Esophagus (tissue), 2 donors: Measurements from ENCODE around the gene RPS29. TPM values are rescaled to one million over a fixed set of nuclear protein-coding genes. Genes with fewer than 3 reads are reported as not detected.
A peak's percentile ranks its signal among the peaks of the same experiment; 100 is the strongest.
"Not testable (repeated sequence)": the region's sequence is repeated elsewhere in the genome, so short reads cannot be mapped to it uniquely, and the experiment has no call there.

Experiments used
- H3K27ac ChIP-seq, 2 donors: one replicate each; pipeline ENCODE4 v1.5.1; 2013; ENCODE audit warnings: low read depth in 2 of 2, mild to moderate bottlenecking in 2 of 2, inconsistent platforms in 1 of 2, low read length in 1 of 2, moderate library complexity in 1 of 2
- H3K27me3 ChIP-seq, 2 donors: one replicate each; pipeline ENCODE4 v1.6.1; 2013; ENCODE audit warnings: low read length in 2 of 2, control low read depth in 1 of 2, mild to moderate bottlenecking in 1 of 2; ENCODE audit not compliant: insufficient read depth in 2 of 2, control insufficient read depth in 1 of 2
- H3K36me3 ChIP-seq, 2 donors: one replicate each; pipeline ENCODE4 v1.6.1; 2013; ENCODE audit warnings: low read length in 1 of 2; ENCODE audit not compliant: control insufficient read depth in 2 of 2, insufficient read depth in 2 of 2
- H3K4me1 ChIP-seq, 2 donors: one replicate each; pipeline ENCODE4 v1.6.1; 2013; ENCODE audit warnings: low read length in 1 of 2; ENCODE audit not compliant: control insufficient read depth in 2 of 2, insufficient read depth in 2 of 2
- H3K4me3 ChIP-seq, 2 donors: one replicate each; pipeline ENCODE4 v1.5.1; 2013; ENCODE audit warnings: low read length in 2 of 2, mild to moderate bottlenecking in 2 of 2, low read depth in 1 of 2, moderate library complexity in 1 of 2
- H3K9me3 ChIP-seq, 2 donors: one replicate each; pipeline ENCODE4 v1.6.1; 2013; ENCODE audit warnings: mild to moderate bottlenecking in 2 of 2, low read depth in 1 of 2, low read length in 1 of 2, moderate library complexity in 1 of 2; ENCODE audit not compliant: control insufficient read depth in 2 of 2, insufficient read depth in 1 of 2
- WGBS, 2 donors: extraction: QIAGEN DNeasy Blood & Tissue Kit; methylation state at CpG; one replicate each; pipeline ENCODE4 v1.1.7; 2013; 5-methylcytosine and 5-hydroxymethylcytosine counted together
- polyA plus RNA-seq, 2 donors: library from polyadenylated mRNA; stranded (reverse); fragments of 200-250 nt; gene quantifications; one replicate each; pipeline ENCODE4 v1.2.3, GENCODE V29; 2013
- donor health status: healthy with polysubstance abuse.
- donor health status: Bipolar disorder and iron deficiency.

RPS29 gene
- polyA plus RNA-seq, 2 donors, result 861 to 2,600 TPM

DNA sequence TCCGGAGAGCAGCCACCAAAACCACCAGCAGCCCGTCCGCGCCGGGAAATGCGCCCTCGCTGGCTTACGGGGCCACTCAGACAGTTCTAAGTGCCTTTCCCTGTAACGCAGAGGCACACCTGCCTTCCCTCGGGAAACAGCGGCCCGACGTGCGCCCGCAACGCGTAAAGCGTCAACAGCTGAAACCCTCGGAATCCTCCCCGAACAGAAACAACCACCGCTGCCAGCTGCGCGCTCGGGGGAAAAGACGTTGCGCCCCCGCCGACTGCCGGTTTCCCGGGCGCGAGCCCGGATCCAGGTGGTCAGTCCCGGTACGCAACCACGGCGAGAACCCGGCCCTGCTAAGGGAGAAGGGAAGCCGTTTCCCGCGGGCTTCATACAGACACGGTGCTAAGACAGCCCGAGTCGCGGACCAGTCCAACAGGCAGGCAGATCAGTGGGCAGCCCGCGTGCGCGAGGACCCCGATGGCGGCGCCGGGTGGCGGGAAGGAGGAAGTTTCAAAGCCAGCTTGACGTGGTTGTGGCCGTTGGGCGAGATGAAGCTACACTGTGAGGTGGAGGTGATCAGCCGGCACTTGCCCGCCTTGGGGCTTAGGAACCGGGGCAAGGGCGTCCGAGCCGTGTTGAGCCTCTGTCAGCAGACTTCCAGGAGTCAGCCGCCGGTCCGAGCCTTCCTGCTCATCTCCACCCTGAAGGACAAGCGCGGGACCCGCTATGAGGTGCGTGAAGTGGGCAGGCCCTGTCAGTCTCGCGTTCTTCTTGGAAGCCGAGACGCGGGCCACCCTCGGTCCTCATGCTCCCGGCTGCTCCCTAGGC is 12.5 kb upstream of the RPS29 start, which contains the start of gene LRR1:
Gene LRR1, plus strand, starts transcription at position 456 of the 816 bp plus-strand sequence. Its CDS starts 81 bp downstream, at position 537.
- Histone ChIP-seq H3K4me3 (peak within 1 kb of the TSS; percentile 71 to 91), H3K9me3 (no peaks in the 10 kb centered on the region), H3K4me1 (no peaks in the 10 kb centered on the region), H3K27me3 (no peaks in the 10 kb centered on the region), H3K36me3 (no peaks in the 10 kb centered on the region), H3K27ac (peak within 1 kb of the TSS; percentile 92 to 99)
- 0 to 1% methylated on average over 77 of the region's 77 CpGs for WGBS, 2 donors

DNA sequence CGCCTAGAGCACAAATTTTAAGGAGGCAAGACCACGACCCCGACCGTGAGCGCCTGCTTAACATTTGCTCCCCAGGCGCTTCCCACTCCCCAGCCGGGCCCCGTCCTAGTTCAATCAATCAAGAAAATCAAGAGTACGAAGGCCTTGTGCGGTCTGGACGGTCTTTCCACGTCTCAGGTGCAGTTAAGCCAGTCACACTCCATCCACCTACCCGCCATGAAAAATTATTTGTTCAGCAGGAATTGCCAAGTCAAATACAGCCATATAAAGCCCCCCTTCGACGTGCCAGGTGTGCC is 12.0 kb upstream of the RPS29 start:
- Histone ChIP-seq H3K36me3 (no peaks in the 10 kb centered on the region), H3K4me1 (no peaks in the 10 kb centered on the region), H3K27me3 (no peaks in the 10 kb centered on the region), H3K9me3 (no peaks in the 10 kb centered on the region), H3K27ac (peak overlapping the region; percentile 92 to 99), H3K4me3 (peak overlapping the region; percentile 71 to 91)
- WGBS, 2 donors, result 0 to 1% methylated on average over 15 of the region's 15 CpGs

DNA sequence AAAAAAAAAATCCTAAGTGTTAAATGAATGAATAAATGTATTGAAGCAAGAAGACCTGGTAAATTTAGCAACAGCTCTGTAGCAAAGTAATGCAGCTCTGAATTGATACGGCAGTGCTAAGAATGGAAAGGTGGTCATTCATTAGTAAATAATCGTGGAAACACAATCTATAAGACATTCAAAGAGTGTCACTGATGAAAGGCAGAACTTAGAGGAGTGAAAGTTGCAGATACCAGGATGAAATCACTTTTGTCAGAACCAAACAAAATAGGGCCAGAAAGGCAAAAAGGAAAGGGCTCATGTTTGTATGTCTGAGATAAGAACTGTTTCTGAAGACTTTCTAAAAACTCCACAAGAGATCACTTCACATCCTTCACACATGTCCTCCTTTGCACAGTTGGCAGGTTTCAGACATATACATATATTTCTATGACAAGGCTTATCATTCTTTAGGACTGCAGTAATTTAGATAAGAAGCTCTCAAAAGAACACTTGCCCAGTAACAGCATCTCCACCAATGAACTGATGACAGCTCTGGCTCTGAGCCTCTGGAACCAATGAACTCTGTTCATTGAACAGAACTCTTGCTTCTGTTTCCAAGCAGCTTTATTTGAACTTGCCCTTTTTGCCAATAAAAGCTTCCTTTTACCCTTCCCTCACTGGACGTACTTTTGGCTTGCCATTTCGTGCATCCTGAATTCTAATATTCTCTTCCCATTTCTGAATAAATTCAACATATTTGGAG is 8.3 kb upstream of the RPS29 start:
- WGBS, 2 donors, result 47 to 55% methylated on average over 4 of the region's 4 CpGs
- no peaks in the 10 kb centered on the region for H3K9me3 ChIP-seq
- no peak overlapping the region for H3K27ac ChIP-seq
- H3K4me1 ChIP-seq, result no peaks in the 10 kb centered on the region
- H3K4me3 ChIP-seq, result no peak overlapping the region
- H3K27me3 ChIP-seq, result no peaks in the 10 kb centered on the region
- no peaks in the 10 kb centered on the region for H3K36me3 ChIP-seq

DNA sequence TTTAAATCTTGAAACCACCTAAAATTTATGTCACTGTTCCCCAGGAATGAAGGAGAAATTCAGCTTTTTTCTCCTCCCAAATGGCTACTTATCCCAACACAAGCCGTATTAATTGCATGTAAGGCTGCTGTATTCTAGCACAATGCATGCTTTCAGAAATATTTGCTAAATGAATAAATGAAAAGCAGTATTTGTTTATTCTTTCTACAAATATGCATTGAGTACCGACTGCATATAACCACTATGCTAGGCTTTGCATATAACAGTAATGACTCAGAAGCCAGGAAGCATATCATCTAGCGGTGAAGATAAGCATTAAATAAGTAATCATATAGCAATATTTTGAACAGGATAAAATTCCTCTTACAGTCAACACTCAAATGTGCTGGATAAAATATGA is 6.8 kb upstream of the RPS29 start:
- H3K9me3 ChIP-seq, result no peaks in the 10 kb centered on the region
- H3K27me3 ChIP-seq, result no peaks in the 10 kb centered on the region
- H3K4me3 ChIP-seq, result no peak overlapping the region
- no peaks in the 10 kb centered on the region for H3K36me3 ChIP-seq
- H3K4me1 ChIP-seq, result no peaks in the 10 kb centered on the region
- 81% methylated on average over 3 of the region's 3 CpGs for WGBS, 2 donors
- H3K27ac ChIP-seq, result no peak overlapping the region

DNA sequence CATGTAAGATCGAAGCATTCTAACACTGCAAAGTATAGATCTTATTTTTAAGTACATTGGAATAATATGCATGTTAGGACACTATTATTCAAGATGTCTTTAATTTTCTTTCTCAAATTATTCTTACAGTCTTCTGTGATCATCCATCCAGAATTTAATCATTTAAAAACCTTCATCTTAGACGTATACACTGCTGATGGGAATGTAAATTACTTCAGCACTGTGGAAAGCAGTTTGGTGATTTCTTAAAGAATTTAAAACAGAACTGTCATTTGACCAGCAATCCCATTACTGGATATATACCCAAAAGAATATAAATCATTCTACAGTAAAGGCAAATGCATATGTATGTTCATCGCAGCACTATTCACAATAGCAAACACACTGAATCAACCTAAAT is 3.2 kb upstream of the RPS29 start:
- Histone ChIP-seq H3K4me3 (no peak overlapping the region), H3K9me3 (no peaks in the 10 kb centered on the region), H3K4me1 (peaks cover 0 to 2% of the 10 kb centered on the region in 2 donors), H3K27me3 (no peaks in the 10 kb centered on the region), H3K27ac (no peak overlapping the region), H3K36me3 (peaks cover 0 to under 1% of the 10 kb centered on the region in 2 donors)
- WGBS, 2 donors, result 91 to 92% methylated on average over 3 of the region's 3 CpGs

DNA sequence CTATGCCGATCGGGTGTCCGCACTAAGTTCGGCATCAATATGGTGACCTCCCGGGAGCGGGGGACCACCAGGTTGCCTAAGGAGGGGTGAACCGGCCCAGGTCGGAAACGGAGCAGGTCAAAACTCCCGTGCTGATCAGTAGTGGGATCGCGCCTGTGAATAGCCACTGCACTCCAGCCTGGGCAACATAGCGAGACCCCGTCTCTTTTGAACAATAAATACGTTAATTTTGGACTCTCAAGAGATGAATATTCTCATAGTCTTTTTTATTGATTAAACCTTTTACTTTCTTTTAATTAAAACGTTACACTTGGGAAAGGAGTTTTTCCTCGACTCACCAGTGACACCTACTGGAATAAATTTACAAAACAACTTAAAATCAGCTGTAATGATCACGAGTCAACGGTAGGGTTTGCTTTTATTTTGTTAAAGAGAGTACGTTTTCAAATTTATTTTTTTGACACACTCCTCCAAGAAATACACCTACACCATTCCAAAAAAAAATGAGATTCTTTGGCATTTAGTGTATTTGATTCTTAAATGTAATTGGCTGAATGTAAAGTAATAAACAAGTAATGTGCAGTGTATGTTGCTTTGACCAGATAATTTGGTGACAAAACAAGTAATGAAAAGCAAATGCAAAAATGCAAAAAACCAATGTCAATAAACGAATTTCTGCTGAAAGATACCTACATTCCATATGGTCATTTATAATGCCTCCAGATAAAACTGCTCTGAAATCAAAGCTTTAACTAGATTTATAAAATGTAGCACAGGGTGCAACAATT is 687 bp upstream of the RPS29 start:
- Histone ChIP-seq H3K27me3 (no peaks in the 10 kb centered on the region), H3K9me3 (no peaks in the 10 kb centered on the region), H3K4me1 (peaks cover 0 to 2% of the 10 kb centered on the region in 2 donors), H3K4me3 (peak overlapping the region in 1 of 2 donors; percentile 98), H3K27ac (peak overlapping the region; percentile 83 to 93), H3K36me3 (peaks cover 0 to 10% of the 10 kb centered on the region in 2 donors)
- WGBS, 2 donors, result 2 to 3% methylated on average over 11 to 12 of the region's 21 CpGs

DNA sequence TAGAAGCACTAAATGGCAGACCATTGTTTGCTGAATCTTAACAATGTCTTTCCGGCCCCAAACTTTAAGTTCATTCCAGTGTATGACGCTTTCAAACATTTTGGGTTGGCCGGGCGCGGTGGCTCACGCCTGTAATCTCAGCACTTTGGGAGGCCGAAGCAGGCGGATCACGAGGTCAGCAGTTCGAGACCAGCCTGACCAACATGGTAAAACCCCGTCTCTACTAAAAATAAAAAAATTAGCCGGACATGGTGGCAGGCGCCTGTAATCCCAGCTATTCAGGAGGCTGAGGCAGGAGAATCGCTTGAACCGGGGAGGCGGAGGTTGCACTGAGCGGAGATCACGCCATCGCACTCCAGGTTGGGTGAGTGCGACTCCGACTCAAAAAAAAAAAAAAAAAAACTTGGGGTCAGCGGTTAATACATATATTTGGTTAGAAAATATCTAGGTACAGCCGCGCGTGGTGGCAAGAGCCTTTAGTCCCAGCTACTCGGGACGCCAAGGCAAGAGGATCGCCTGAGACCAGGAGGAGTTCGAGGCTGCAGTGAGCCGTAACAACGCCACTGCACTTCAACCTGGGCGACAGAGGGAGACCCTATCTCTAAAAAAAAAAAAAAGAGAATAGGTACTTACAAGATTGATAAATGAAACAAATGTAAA is 1.1 kb downstream of the RPS29 start:
- not testable (repeated sequence) for H3K4me1 ChIP-seq

DNA sequence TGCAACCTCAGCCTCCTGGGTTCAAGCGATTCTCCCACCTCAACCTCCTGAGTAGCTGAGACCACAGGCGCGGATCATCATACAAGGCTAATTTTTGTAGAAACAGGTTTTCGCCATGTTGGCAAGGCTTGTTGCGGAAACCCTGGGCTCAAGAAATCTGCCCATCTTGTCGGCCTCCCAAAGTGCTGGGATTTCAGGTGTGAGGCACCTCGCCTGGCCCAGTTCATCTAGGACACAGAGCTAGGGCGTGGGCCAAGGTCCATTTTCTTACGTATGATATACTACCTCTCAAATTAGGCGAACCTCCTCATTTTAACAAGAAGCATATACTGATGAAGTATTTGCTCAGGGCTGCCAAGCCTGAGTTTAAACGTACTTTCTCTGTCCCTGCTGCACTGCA is 2.1 kb downstream of the RPS29 start:
- 81 to 83% methylated on average over 11 of the region's 11 CpGs for WGBS, 2 donors
- Histone ChIP-seq H3K4me1 (peaks cover 0 to 2% of the 10 kb centered on the region in 2 donors), H3K27ac (no peak overlapping the region), H3K4me3 (peak overlapping the region in 1 of 2 donors; percentile 37), H3K27me3 (no peaks in the 10 kb centered on the region), H3K9me3 (no peaks in the 10 kb centered on the region), H3K36me3 (peaks cover 0 to 10% of the 10 kb centered on the region in 2 donors)

More for the DNA sequence above, 1.1 kb downstream of the RPS29 start:
- not testable (repeated sequence) for H3K27me3 ChIP-seq, H3K9me3 ChIP-seq, H3K36me3 ChIP-seq
- peak overlapping the region; percentile 71 to 94 for H3K27ac ChIP-seq
- H3K4me3 ChIP-seq, result peak overlapping the region; percentile 87 to 98
- WGBS, 2 donors, result 9 to 16% methylated on average over 32 of the region's 32 CpGs

DNA sequence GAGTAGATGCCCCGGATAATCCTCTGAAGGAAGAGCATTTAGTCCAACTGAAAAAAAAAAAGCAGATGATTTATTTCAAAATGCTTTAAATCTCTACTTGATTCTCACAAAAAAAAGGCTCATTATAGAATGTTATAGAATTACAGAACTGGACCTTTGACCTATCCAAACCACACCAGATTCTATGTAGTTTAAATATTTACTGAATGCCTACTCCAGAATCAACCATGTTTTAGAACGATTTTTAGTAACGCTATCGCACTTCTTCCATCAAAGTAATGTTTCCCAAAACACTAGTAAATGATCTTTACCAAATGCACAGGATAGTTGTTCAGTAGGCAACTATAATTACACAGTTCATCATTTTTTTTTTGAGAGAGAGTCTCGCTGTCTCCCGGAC is 2.6 kb downstream of the RPS29 start:
- Histone ChIP-seq H3K27me3 (no peaks in the 10 kb centered on the region), H3K36me3 (peaks cover 0 to 10% of the 10 kb centered on the region in 2 donors), H3K4me3 (no peak overlapping the region), H3K27ac (no peak overlapping the region), H3K9me3 (no peaks in the 10 kb centered on the region), H3K4me1 (peaks cover 0 to 2% of the 10 kb centered on the region in 2 donors)
- WGBS, 2 donors, result 67 to 72% methylated on average over 6 of the region's 6 CpGs
